ENCODE measurements around the gene AKAP9. TPM values are rescaled to one million over a fixed set of nuclear protein-coding genes. Genes with fewer than 3 reads are reported as not detected.
A peak's percentile ranks its signal among the peaks of the same experiment; 100 is the strongest.
"Not testable (repeated sequence)": the region's sequence is repeated elsewhere in the genome, so short reads cannot be mapped to it uniquely, and the experiment has no call there.

The AKAP9 gene
- total and polyA plus RNA-seq, 4 experiments from 2014 or later, result 8.6 to 91.4 (median 71.0) TPM

GRCh38 chr7:91957232-91957631 lies 16.6 kb downstream of the AKAP9 start:
- Mint-ChIP-seq H3K4me1 (peaks cover 22 to 45% (median 31%) of the 10 kb centered on the region in 4 donors), H3K27me3 (no peaks in the 10 kb centered on the region), H3K27ac (no peak overlapping the region), H3K4me3 (no peak overlapping the region), H3K9me3 (no peaks in the 10 kb centered on the region), H3K36me3 (peaks cover 3 to 17% of the 10 kb centered on the region in 2 donors)
- no peak for DNase-seq
- H3K27ac ChIP-seq (ENCODE audit: low read depth, low read length), result no peak overlapping the region
- no peaks in the 10 kb centered on the region for H3K4me1 ChIP-seq (ENCODE audit: insufficient read depth, low read length)
- no peaks in the 10 kb centered on the region for H3K9me3 ChIP-seq (ENCODE audit: control insufficient read depth in 1 of 2, low read length in 2 of 2)
- H3K36me3 ChIP-seq (ENCODE audit: insufficient read depth, low read length), result no peaks in the 10 kb centered on the region
- CTCF ChIA-PET (ENCODE audit: partially characterized antibody), result no interaction called here
- no peaks in the 10 kb centered on the region for H3K27me3 ChIP-seq (ENCODE audit: insufficient read depth, low read length)
- no peak overlapping the region for H3K4me3 ChIP-seq (ENCODE audit: low read length in 2 of 2)
- POLR2A ChIA-PET (ENCODE audit: partially characterized antibody), result no interaction called here
- intact Hi-C loops (cut with micrococcal nuclease), result no loop called here

- DNase-seq, result no peak
- ChIA-PET POLR2A (ENCODE audit: partially characterized antibody) (no interaction called here), CTCF (ENCODE audit: partially characterized antibody) (no interaction called here)
- Histone ChIP-seq H3K27ac (ENCODE audit: low read depth, low read length) (no peak overlapping the region), H3K36me3 (ENCODE audit: insufficient read depth, low read length) (no peaks in the 10 kb centered on the region), H3K27me3 (ENCODE audit: insufficient read depth, low read length) (no peaks in the 10 kb centered on the region), H3K9me3 (ENCODE audit: control insufficient read depth in 1 of 2, low read length in 2 of 2) (no peaks in the 10 kb centered on the region), H3K4me3 (ENCODE audit: low read length in 2 of 2) (no peak overlapping the region), H3K4me1 (ENCODE audit: insufficient read depth, low read length) (no peaks in the 10 kb centered on the region)
- Mint-ChIP-seq H3K4me3 (no peak overlapping the region), H3K4me1 (peaks cover 20 to 39% (median 28%) of the 10 kb centered on the region in 4 donors), H3K36me3 (peaks cover 3 to 18% of the 10 kb centered on the region in 2 donors), H3K27me3 (no peaks in the 10 kb centered on the region), H3K27ac (peak overlapping the region in 1 of 7 donors; percentile 32), H3K9me3 (no peaks in the 10 kb centered on the region)
- intact Hi-C loops (cut with micrococcal nuclease), result no loop called here
These were observed 17.2 kb downstream of the AKAP9 start for GRCh38 chr7:91957823-91958222.

GRCh38 chr7:91959023-91959422 lies 18.4 kb downstream of the AKAP9 start:
- H3K36me3 ChIP-seq (ENCODE audit: insufficient read depth, low read length), result no peaks in the 10 kb centered on the region
- ChIA-PET POLR2A (ENCODE audit: partially characterized antibody) (no interaction called here), CTCF (ENCODE audit: partially characterized antibody) (no interaction called here)
- H3K4me1 Mint-ChIP-seq, result peaks cover 14 to 32% (median 21%) of the 10 kb centered on the region in 4 donors
- no peak for DNase-seq
- H3K4me3 ChIP-seq (ENCODE audit: low read length in 2 of 2), result no peak overlapping the region
- H3K4me3 Mint-ChIP-seq, result no peak overlapping the region
- intact Hi-C loops (cut with micrococcal nuclease), result no loop called here
- no peaks in the 10 kb centered on the region for H3K27me3 ChIP-seq (ENCODE audit: insufficient read depth, low read length)
- no peaks in the 10 kb centered on the region for H3K9me3 ChIP-seq (ENCODE audit: control insufficient read depth in 1 of 2, low read length in 2 of 2)
- H3K27me3 Mint-ChIP-seq, result no peaks in the 10 kb centered on the region
- H3K36me3 Mint-ChIP-seq, result peaks cover 3 to 18% of the 10 kb centered on the region in 2 donors
- no peak overlapping the region for H3K27ac ChIP-seq (ENCODE audit: low read depth, low read length)
- H3K27ac Mint-ChIP-seq, result no peak overlapping the region
- H3K4me1 ChIP-seq (ENCODE audit: insufficient read depth, low read length), result no peaks in the 10 kb centered on the region
- no peaks in the 10 kb centered on the region for H3K9me3 Mint-ChIP-seq

- POLR2A ChIA-PET (ENCODE audit: partially characterized antibody), result no interaction called here
- Histone ChIP-seq H3K27me3 (ENCODE audit: insufficient read depth, low read length) (no peaks in the 10 kb centered on the region), H3K9me3 (ENCODE audit: control insufficient read depth in 1 of 2, low read length in 2 of 2) (no peaks in the 10 kb centered on the region), H3K27ac (ENCODE audit: low read depth, low read length) (no peak overlapping the region), H3K4me3 (ENCODE audit: low read length in 2 of 2) (no peak overlapping the region), H3K36me3 (ENCODE audit: insufficient read depth, low read length) (no peaks in the 10 kb centered on the region), H3K4me1 (ENCODE audit: insufficient read depth, low read length) (no peaks in the 10 kb centered on the region)
- Mint-ChIP-seq H3K36me3 (peaks cover 3 to 17% of the 10 kb centered on the region in 2 donors), H3K27me3 (no peaks in the 10 kb centered on the region), H3K27ac (no peak overlapping the region), H3K4me1 (peaks cover 16 to 36% (median 27%) of the 10 kb centered on the region in 4 donors), H3K4me3 (no peak overlapping the region), H3K9me3 (peaks cover 0 to 2% (median 0%) of the 10 kb centered on the region in 8 donors)
- CTCF ChIA-PET (ENCODE audit: partially characterized antibody), result no interaction called here
- DNase-seq, result no peak
- intact Hi-C loops (cut with micrococcal nuclease), result no loop called here
These were observed 21.2 kb downstream of the AKAP9 start for GRCh38 chr7:91961816-91962215.

GRCh38 chr7:91962419-91962818 lies 21.8 kb downstream of the AKAP9 start:
- intact Hi-C loops (cut with micrococcal nuclease), result no loop called here
- peaks cover 3 to 17% of the 10 kb centered on the region in 2 donors for H3K36me3 Mint-ChIP-seq
- H3K27ac ChIP-seq (ENCODE audit: low read depth, low read length), result no peak overlapping the region
- no peak for DNase-seq
- ChIA-PET CTCF (ENCODE audit: partially characterized antibody) (no interaction called here), POLR2A (ENCODE audit: partially characterized antibody) (no interaction called here)
- no peaks in the 10 kb centered on the region for H3K9me3 ChIP-seq (ENCODE audit: control insufficient read depth in 1 of 2, low read length in 2 of 2)
- H3K4me3 ChIP-seq (ENCODE audit: low read length in 2 of 2), result no peak overlapping the region
- H3K27ac Mint-ChIP-seq, result no peak overlapping the region
- no peaks in the 10 kb centered on the region for H3K4me1 ChIP-seq (ENCODE audit: insufficient read depth, low read length)
- H3K9me3 Mint-ChIP-seq, result peaks cover 0 to 2% (median 0%) of the 10 kb centered on the region in 8 donors
- H3K27me3 ChIP-seq (ENCODE audit: insufficient read depth, low read length), result no peaks in the 10 kb centered on the region
- H3K36me3 ChIP-seq (ENCODE audit: insufficient read depth, low read length), result no peaks in the 10 kb centered on the region
- peaks cover 20 to 42% (median 33%) of the 10 kb centered on the region in 4 donors for H3K4me1 Mint-ChIP-seq
- H3K4me3 Mint-ChIP-seq, result no peak overlapping the region
- H3K27me3 Mint-ChIP-seq, result no peaks in the 10 kb centered on the region

- POLR2A ChIA-PET (ENCODE audit: partially characterized antibody); H3K4me3 ChIP-seq (ENCODE audit: low read length in 2 of 2); H3K9me3 ChIP-seq (ENCODE audit: control insufficient read depth in 1 of 2, low read length in 2 of 2); DNase-seq; H3K27me3 ChIP-seq (ENCODE audit: insufficient read depth, low read length); H3K27me3 Mint-ChIP-seq; H3K36me3 ChIP-seq (ENCODE audit: insufficient read depth, low read length); H3K27ac ChIP-seq (ENCODE audit: low read depth, low read length); H3K9me3 Mint-ChIP-seq; H3K4me3 Mint-ChIP-seq; H3K4me1 ChIP-seq (ENCODE audit: insufficient read depth, low read length); intact Hi-C loops (cut with micrococcal nuclease): not testable (repeated sequence)
- H3K4me1 Mint-ChIP-seq, result peaks cover 41 to 66% (median 58%) of the 10 kb centered on the region in 4 donors
- CTCF ChIA-PET (ENCODE audit: partially characterized antibody), result interaction anchor here (0.9 to 1.0 kb wide), 2 partner anchors 14 to 25 kb away, joined by 3 read pairs; no protein-coding TSS in a partner anchor
- peak overlapping the region in 1 of 7 donors; percentile 62 for H3K27ac Mint-ChIP-seq
- H3K36me3 Mint-ChIP-seq, result peaks cover 1 to 11% of the 10 kb centered on the region in 2 donors
These were observed 26.9 kb downstream of the AKAP9 start for GRCh38 chr7:91967513-91967912.

- H3K4me3 Mint-ChIP-seq, result no peak overlapping the region
- H3K27ac ChIP-seq (ENCODE audit: low read depth, low read length), result no peak overlapping the region
- ChIA-PET POLR2A (ENCODE audit: partially characterized antibody) (no interaction called here), CTCF (ENCODE audit: partially characterized antibody) (no interaction called here)
- peaks cover 6% of the 10 kb centered on the region for H3K36me3 ChIP-seq (ENCODE audit: insufficient read depth, low read length)
- intact Hi-C loops (cut with micrococcal nuclease), result no loop called here
- DNase-seq, result no peak
- H3K9me3 Mint-ChIP-seq, result no peaks in the 10 kb centered on the region
- H3K27me3 ChIP-seq (ENCODE audit: insufficient read depth, low read length), result no peaks in the 10 kb centered on the region
- no peak overlapping the region for H3K4me3 ChIP-seq (ENCODE audit: low read length in 2 of 2)
- no peaks in the 10 kb centered on the region for H3K9me3 ChIP-seq (ENCODE audit: control insufficient read depth in 1 of 2, low read length in 2 of 2)
- no peaks in the 10 kb centered on the region for H3K27me3 Mint-ChIP-seq
- H3K4me1 ChIP-seq (ENCODE audit: insufficient read depth, low read length), result peaks cover 5% of the 10 kb centered on the region
- H3K36me3 Mint-ChIP-seq, result peaks cover 20 to 23% of the 10 kb centered on the region in 2 donors
- peak overlapping the region in 1 of 7 donors; percentile 20 for H3K27ac Mint-ChIP-seq
- H3K4me1 Mint-ChIP-seq, result peaks cover 17 to 44% (median 29%) of the 10 kb centered on the region in 4 donors
These were observed 33.0 kb downstream of the AKAP9 start for GRCh38 chr7:91973639-91974038.

GRCh38 chr7:91974066-91974465 lies 33.4 kb downstream of the AKAP9 start:
- no peaks in the 10 kb centered on the region for H3K27me3 ChIP-seq (ENCODE audit: insufficient read depth, low read length)
- peak overlapping the region in 3 of 7 donors; percentile 20 to 48 (median 31) for H3K27ac Mint-ChIP-seq
- no peak overlapping the region for H3K27ac ChIP-seq (ENCODE audit: low read depth, low read length)
- H3K36me3 Mint-ChIP-seq, result peaks cover 20 to 25% of the 10 kb centered on the region in 2 donors
- no peaks in the 10 kb centered on the region for H3K9me3 Mint-ChIP-seq
- no peak overlapping the region for H3K4me3 ChIP-seq (ENCODE audit: low read length in 2 of 2)
- peaks cover 6% of the 10 kb centered on the region for H3K36me3 ChIP-seq (ENCODE audit: insufficient read depth, low read length)
- no peak for DNase-seq
- no peaks in the 10 kb centered on the region for H3K27me3 Mint-ChIP-seq
- H3K4me1 ChIP-seq (ENCODE audit: insufficient read depth, low read length), result peaks cover 5% of the 10 kb centered on the region
- ChIA-PET POLR2A (ENCODE audit: partially characterized antibody) (no interaction called here), CTCF (ENCODE audit: partially characterized antibody) (no interaction called here)
- H3K4me3 Mint-ChIP-seq, result no peak overlapping the region
- no peaks in the 10 kb centered on the region for H3K9me3 ChIP-seq (ENCODE audit: control insufficient read depth in 1 of 2, low read length in 2 of 2)
- intact Hi-C loops (cut with micrococcal nuclease), result no loop called here
- peaks cover 16 to 40% (median 26%) of the 10 kb centered on the region in 4 donors for H3K4me1 Mint-ChIP-seq

Data from CD4-positive, alpha-beta memory T cell (primary cell).